ENCODE results near the gene ADORA2A. TPM values are rescaled to one million over a fixed set of nuclear protein-coding genes. Genes with fewer than 3 reads are reported as not detected.

ADORA2A gene
- total and polyA plus RNA-seq, 10 of the 15 experiments (the other 5 are each of a cell fraction or from before 2014, with no cell fraction given), result 0.69 to 31.2 (median 18.3) TPM

DNA sequence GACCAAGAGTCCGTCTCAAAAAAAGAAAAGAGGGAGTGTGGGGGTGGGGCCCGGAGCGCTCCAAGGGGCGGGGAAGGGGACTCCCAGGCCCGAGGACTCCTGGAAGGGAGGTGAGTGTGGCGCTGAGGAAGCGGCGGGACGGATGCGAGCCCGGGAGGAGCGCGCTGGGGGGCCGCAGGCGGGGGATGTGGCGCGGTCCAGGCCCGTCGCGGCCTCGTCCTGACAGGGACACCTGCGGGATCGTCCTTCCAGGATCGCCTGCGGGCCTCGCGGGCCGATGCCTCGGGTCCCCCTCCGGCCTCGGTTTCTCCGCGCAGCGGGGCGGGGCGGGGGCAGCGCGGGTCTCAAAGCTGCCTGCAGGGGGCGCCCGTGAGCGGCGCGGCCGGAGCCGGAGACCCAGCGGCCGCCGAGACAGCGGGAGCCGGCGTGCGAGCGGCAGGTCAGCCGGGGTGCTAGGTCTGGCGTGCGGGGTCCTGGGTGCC is 3.8 kb upstream of the ADORA2A start (continued):
- TF ChIP-seq, protein P1, sequence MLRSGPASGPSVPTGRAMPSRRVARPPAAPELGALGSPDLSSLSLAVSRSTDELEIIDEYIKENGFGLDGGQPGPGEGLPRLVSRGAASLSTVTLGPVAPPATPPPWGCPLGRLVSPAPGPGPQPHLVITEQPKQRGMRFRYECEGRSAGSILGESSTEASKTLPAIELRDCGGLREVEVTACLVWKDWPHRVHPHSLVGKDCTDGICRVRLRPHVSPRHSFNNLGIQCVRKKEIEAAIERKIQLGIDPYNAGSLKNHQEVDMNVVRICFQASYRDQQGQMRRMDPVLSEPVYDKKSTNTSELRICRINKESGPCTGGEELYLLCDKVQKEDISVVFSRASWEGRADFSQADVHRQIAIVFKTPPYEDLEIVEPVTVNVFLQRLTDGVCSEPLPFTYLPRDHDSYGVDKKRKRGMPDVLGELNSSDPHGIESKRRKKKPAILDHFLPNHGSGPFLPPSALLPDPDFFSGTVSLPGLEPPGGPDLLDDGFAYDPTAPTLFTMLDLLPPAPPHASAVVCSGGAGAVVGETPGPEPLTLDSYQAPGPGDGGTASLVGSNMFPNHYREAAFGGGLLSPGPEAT (IDR thresholded peaks at IDR 0.05; ENCODE audit: low read depth), result no peak
- no peak for TF ChIP-seq ZBED1 (IDR thresholded peaks at IDR 0.05; ENCODE audit: borderline replicate concordance)
- TF ChIP-seq CTCF (IDR thresholded peaks at IDR 0.05 in 2 of 3, conservative IDR thresholded peaks at IDR 0.05 in 1 of 3; ENCODE audit: control insufficient read depth in 2 of 3, extremely low read depth in 1 of 3, insufficient read depth in 1 of 3, low read depth in 3 of 3, low read length in 3 of 3), result peak; percentile 62 to 86 (median 69); a peak in 5 of 6 replicates
- TF ChIP-seq, protein P2, sequence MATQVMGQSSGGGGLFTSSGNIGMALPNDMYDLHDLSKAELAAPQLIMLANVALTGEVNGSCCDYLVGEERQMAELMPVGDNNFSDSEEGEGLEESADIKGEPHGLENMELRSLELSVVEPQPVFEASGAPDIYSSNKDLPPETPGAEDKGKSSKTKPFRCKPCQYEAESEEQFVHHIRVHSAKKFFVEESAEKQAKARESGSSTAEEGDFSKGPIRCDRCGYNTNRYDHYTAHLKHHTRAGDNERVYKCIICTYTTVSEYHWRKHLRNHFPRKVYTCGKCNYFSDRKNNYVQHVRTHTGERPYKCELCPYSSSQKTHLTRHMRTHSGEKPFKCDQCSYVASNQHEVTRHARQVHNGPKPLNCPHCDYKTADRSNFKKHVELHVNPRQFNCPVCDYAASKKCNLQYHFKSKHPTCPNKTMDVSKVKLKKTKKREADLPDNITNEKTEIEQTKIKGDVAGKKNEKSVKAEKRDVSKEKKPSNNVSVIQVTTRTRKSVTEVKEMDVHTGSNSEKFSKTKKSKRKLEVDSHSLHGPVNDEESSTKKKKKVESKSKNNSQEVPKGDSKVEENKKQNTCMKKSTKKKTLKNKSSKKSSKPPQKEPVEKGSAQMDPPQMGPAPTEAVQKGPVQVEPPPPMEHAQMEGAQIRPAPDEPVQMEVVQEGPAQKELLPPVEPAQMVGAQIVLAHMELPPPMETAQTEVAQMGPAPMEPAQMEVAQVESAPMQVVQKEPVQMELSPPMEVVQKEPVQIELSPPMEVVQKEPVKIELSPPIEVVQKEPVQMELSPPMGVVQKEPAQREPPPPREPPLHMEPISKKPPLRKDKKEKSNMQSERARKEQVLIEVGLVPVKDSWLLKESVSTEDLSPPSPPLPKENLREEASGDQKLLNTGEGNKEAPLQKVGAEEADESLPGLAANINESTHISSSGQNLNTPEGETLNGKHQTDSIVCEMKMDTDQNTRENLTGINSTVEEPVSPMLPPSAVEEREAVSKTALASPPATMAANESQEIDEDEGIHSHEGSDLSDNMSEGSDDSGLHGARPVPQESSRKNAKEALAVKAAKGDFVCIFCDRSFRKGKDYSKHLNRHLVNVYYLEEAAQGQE (IDR thresholded peaks at IDR 0.05; ENCODE audit: low read depth, low read length), result no peak
- no peak for TF ChIP-seq SKIL (IDR thresholded peaks at IDR 0.05; ENCODE audit: low read depth, poor library complexity, severe bottlenecking)
- no peak for TF ChIP-seq JUND (IDR thresholded peaks at IDR 0.05; ENCODE audit: low read depth, low read length)
- TF ChIP-seq, protein P3, sequence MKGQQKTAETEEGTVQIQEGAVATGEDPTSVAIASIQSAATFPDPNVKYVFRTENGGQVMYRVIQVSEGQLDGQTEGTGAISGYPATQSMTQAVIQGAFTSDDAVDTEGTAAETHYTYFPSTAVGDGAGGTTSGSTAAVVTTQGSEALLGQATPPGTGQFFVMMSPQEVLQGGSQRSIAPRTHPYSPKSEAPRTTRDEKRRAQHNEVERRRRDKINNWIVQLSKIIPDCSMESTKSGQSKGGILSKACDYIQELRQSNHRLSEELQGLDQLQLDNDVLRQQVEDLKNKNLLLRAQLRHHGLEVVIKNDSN (IDR thresholded peaks at IDR 0.05; ENCODE audit: borderline replicate concordance, extremely low read length, insufficient read depth, low read depth, low read length), result no peak
- no peak for TF ChIP-seq IKZF1 (conservative IDR thresholded peaks at IDR 0.05)
- TF ChIP-seq NR2C1 (IDR thresholded peaks at IDR 0.05), result 0 out of 2 replicates have a peak, but pooled peaks have one; percentile 19
- no peak for TF ChIP-seq TARDBP (IDR thresholded peaks at IDR 0.05; ENCODE audit: borderline replicate concordance)
- no peak for TF ChIP-seq USF2 (IDR thresholded peaks at IDR 0.05; ENCODE audit: borderline replicate concordance, low read depth, low read length)
- peak in 1 of 2 experiments; percentile 60; a peak in 2 of 3 replicates for TF ChIP-seq EGR1 (IDR thresholded peaks at IDR 0.05; ENCODE audit: borderline replicate concordance in 1 of 2, low read depth in 2 of 2, low read length in 2 of 2)
- no peak for TF ChIP-seq CEBPZ (IDR thresholded peaks at IDR 0.05; ENCODE audit: low read depth, low read length)
